ENCODE measurements around the gene UBALD1. TPM values are rescaled to one million over a fixed set of nuclear protein-coding genes. Genes with fewer than 3 reads are reported as not detected.

UBALD1 gene
- polyA plus RNA-seq, 3 donors, result 2.2 to 19.2 (median 2.8) TPM

DNA sequence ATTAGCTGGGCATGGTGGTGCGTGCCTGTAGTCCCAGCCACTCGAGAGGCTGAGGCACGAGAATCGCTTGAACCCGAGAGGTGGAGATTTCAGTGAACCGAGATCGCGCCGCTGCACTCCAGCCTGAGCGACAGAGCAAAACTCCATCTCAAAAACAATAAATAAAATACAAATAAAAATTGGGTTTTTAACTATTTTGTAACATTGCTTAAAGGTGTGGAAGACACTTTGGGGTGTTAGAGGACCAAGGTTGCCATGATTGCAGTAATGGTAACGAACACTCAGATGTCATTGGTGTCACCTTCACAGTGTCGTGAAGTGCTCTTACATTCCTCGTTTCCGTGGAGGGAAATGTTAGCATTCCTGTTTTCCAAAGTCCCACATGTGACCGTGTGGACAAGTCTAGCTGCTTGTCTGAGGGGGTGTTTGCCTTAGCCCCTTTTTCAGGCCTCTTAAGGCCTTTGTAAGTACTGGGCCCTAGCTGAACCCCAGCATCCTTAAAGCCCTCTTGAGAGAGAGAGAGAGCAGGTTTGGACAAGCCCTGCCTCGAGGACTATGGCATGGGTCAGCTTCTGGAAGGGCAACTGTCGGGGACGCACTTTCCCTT, 49.9 kb downstream of the UBALD1 start:
- no peaks in the 10 kb centered on the region for H3K36me3 Mint-ChIP-seq
- TF ChIP-seq, protein P1, sequence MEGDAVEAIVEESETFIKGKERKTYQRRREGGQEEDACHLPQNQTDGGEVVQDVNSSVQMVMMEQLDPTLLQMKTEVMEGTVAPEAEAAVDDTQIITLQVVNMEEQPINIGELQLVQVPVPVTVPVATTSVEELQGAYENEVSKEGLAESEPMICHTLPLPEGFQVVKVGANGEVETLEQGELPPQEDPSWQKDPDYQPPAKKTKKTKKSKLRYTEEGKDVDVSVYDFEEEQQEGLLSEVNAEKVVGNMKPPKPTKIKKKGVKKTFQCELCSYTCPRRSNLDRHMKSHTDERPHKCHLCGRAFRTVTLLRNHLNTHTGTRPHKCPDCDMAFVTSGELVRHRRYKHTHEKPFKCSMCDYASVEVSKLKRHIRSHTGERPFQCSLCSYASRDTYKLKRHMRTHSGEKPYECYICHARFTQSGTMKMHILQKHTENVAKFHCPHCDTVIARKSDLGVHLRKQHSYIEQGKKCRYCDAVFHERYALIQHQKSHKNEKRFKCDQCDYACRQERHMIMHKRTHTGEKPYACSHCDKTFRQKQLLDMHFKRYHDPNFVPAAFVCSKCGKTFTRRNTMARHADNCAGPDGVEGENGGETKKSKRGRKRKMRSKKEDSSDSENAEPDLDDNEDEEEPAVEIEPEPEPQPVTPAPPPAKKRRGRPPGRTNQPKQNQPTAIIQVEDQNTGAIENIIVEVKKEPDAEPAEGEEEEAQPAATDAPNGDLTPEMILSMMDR (IDR thresholded peaks at IDR 0.05), result no peak
- intact Hi-C loops (cut with micrococcal nuclease), result no loop called here
- H3K4me1 Mint-ChIP-seq, result peaks cover 3% of the 10 kb centered on the region
- H4K20me1 ChIP-seq (ENCODE audit: insufficient read depth, low read length), result no peaks in the 10 kb centered on the region
- peaks cover 7 to 8% (median 7%) of the 10 kb centered on the region in 3 donors for H3K27me3 Mint-ChIP-seq (ENCODE audit: low read depth in 3 of 3)
- no peaks in the 10 kb centered on the region for H3K79me2 ChIP-seq (ENCODE audit: insufficient read depth, low read length)
- no peak overlapping the region for H3K27ac Mint-ChIP-seq
- no peak overlapping the region for H3K4me2 ChIP-seq (replicated peaks; ENCODE audit: extremely low read depth, low read length, poor library complexity, severe bottlenecking)
- no peak overlapping the region for H3K4me3 Mint-ChIP-seq
- peaks cover 0 to 2% (median 0%) of the 10 kb centered on the region in 7 donors for H3K9me3 Mint-ChIP-seq
- no peak overlapping the region for H3K9ac ChIP-seq (ENCODE audit: insufficient read depth, low read length, poor library complexity, severe bottlenecking)
- no peaks in the 10 kb centered on the region for H3K27me3 ChIP-seq (ENCODE audit: control insufficient read depth in 2 of 2, insufficient read depth in 2 of 2, low read length in 2 of 2)
- WGBS (ENCODE audit: insufficient coverage), result 93% methylated on average over 7 of the region's 18 CpGs
- DNase-seq, result no peak
- no peaks in the 10 kb centered on the region for H3K9me3 ChIP-seq (replicated peaks in 1 of 2; ENCODE audit: control insufficient read depth in 1 of 2, insufficient read depth in 1 of 2, low read length in 2 of 2)
- H3K27ac ChIP-seq (ENCODE audit: low read depth in 1 of 2, low read length in 2 of 2), result no peak overlapping the region
- H3K4me3 ChIP-seq (replicated peaks in 1 of 3; ENCODE audit: low read depth in 2 of 3, low read length in 3 of 3), result no peak overlapping the region
- H3K4me1 ChIP-seq (ENCODE audit: control insufficient read depth in 1 of 2, insufficient read depth in 2 of 2, low read length in 2 of 2), result no peaks in the 10 kb centered on the region
- H3K36me3 ChIP-seq (replicated peaks in 1 of 2; ENCODE audit: control insufficient read depth in 1 of 2, insufficient read depth in 2 of 2, low read length in 2 of 2), result no peaks in the 10 kb centered on the region
- H2AFZ ChIP-seq (ENCODE audit: insufficient read depth, low read depth, low read length, poor library complexity, severe bottlenecking), result no peak overlapping the region

DNA sequence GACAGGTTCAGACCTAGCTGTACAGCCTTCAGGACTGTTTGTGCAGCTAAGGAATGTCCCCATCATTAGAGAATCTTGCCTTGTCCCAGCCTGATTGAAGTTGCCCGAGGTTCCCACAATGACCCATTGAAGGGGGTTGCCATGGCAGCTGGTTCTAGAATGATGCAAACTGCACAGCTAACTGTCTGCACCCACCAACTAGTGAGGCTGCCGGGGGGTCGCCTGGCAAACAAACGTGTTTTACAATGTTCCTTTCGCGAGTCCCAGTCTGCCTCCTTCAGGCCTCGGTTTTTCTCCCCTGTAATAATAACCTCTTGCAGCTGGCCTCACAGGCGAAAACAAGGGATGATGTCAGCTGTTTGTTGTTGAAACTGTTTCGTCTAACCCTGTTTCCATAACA, 53.1 kb downstream of the UBALD1 start:
- H3K4me1 ChIP-seq (ENCODE audit: control insufficient read depth in 1 of 2, insufficient read depth in 2 of 2, low read length in 2 of 2), result no peaks in the 10 kb centered on the region
- no peak overlapping the region for H3K4me3 ChIP-seq (replicated peaks in 1 of 3; ENCODE audit: low read depth in 2 of 3, low read length in 3 of 3)
- Mint-ChIP-seq H3K9me3 (peaks cover 0 to 2% (median 0%) of the 10 kb centered on the region in 7 donors), H3K27me3 (ENCODE audit: low read depth in 3 of 3) (peaks cover 5 to 16% (median 8%) of the 10 kb centered on the region in 3 donors), H3K36me3 (no peaks in the 10 kb centered on the region), H3K27ac (no peak overlapping the region), H3K4me1 (peaks cover 3% of the 10 kb centered on the region), H3K4me3 (no peak overlapping the region)
- intact Hi-C loops (cut with micrococcal nuclease), result no loop called here
- H2AFZ ChIP-seq (ENCODE audit: insufficient read depth, low read depth, low read length, poor library complexity, severe bottlenecking), result no peak overlapping the region
- no peaks in the 10 kb centered on the region for H3K36me3 ChIP-seq (replicated peaks in 1 of 2; ENCODE audit: control insufficient read depth in 1 of 2, insufficient read depth in 2 of 2, low read length in 2 of 2)
- H3K9me3 ChIP-seq (replicated peaks in 1 of 2; ENCODE audit: control insufficient read depth in 1 of 2, insufficient read depth in 1 of 2, low read length in 2 of 2), result no peaks in the 10 kb centered on the region
- H4K20me1 ChIP-seq (ENCODE audit: insufficient read depth, low read length), result no peaks in the 10 kb centered on the region
- no peaks in the 10 kb centered on the region for H3K79me2 ChIP-seq (ENCODE audit: insufficient read depth, low read length)
- DNase-seq, result no peak
- no peak overlapping the region for H3K27ac ChIP-seq (ENCODE audit: low read depth in 1 of 2, low read length in 2 of 2)
- TF ChIP-seq, protein P1 (IDR thresholded peaks at IDR 0.05), result no peak
- whole genome bisulfite sequencing (ENCODE audit: insufficient coverage), result 95% methylated on average over 4 of the region's 9 CpGs
- H3K27me3 ChIP-seq (ENCODE audit: control insufficient read depth in 2 of 2, insufficient read depth in 2 of 2, low read length in 2 of 2), result no peaks in the 10 kb centered on the region
- H3K4me2 ChIP-seq (replicated peaks; ENCODE audit: extremely low read depth, low read length, poor library complexity, severe bottlenecking), result no peak overlapping the region
- no peak overlapping the region for H3K9ac ChIP-seq (ENCODE audit: insufficient read depth, low read length, poor library complexity, severe bottlenecking)

Small RNA genes lying within 50 kb of the gene (small RNA-seq; reads per million reads assigned to genes)
- not detected for gene RN7SL850P (ENCODE audit: insufficient read length, low read depth)

Other genes with a start within 250 kb of the UBALD1 start
- under 1 TPM in 1 of 3 donors, not detected in 2; 0.03 TPM for gene VASN, start 243.0 kb downstream of the UBALD1 start, polyA plus RNA-seq
- 100 to 1,000 TPM in 1 of 3 donors, 10 to 100 TPM in 2; 44.7 to 181 (median 68.4) TPM for gene CORO7, start 198.3 kb downstream of the UBALD1 start, polyA plus RNA-seq
- gene DNAJA3, start 189.0 kb downstream of the UBALD1 start, polyA plus RNA-seq, result 10 to 100 TPM; 17.1 to 27.9 (median 19.5) TPM
- 10 to 100 TPM; 39.2 to 57.0 (median 49.4) TPM for gene NMRAL1, start 140.3 kb downstream of the UBALD1 start, polyA plus RNA-seq
- gene HMOX2, start 138.5 kb downstream of the UBALD1 start, polyA plus RNA-seq, result 10 to 100 TPM; 21.7 to 33.2 (median 25.0) TPM
- gene CDIP1, start 76.1 kb downstream of the UBALD1 start, polyA plus RNA-seq, result 10 to 100 TPM in 2 of 3 donors, 1 to 10 TPM in 1; 8.6 to 11.2 (median 10.8) TPM
- under 1 TPM in 1 of 3 donors, not detected in 2; 0.13 TPM for gene C16orf96, start 58.5 kb downstream of the UBALD1 start, polyA plus RNA-seq
- gene MGRN1, start 9.9 kb upstream of the UBALD1 start, polyA plus RNA-seq, result 10 to 100 TPM in 1 of 3 donors, 1 to 10 TPM in 2; 3.7 to 48.2 (median 4.7) TPM
- gene NUDT16L1, start 78.7 kb upstream of the UBALD1 start, polyA plus RNA-seq, result 10 to 100 TPM; 40.0 to 62.7 (median 41.1) TPM
- 10 to 100 TPM in 1 of 3 donors, under 1 TPM in 2; 0.59 to 13.7 (median 0.95) TPM for gene ANKS3, start 119.4 kb upstream of the UBALD1 start, polyA plus RNA-seq
- under 1 TPM in 2 of 3 donors, not detected in 1; 0.04 to 0.36 TPM for gene DNAAF8, start 119.6 kb upstream of the UBALD1 start, polyA plus RNA-seq
- gene ZNF500, start 152.3 kb upstream of the UBALD1 start, polyA plus RNA-seq, result 1 to 10 TPM; 2.4 to 5.6 (median 5.2) TPM
- not detected for gene SEPTIN12, start 173.5 kb upstream of the UBALD1 start, polyA plus RNA-seq
- gene SMIM22, start 180.5 kb upstream of the UBALD1 start, polyA plus RNA-seq, result not detected
- gene ROGDI, start 187.7 kb upstream of the UBALD1 start, polyA plus RNA-seq, result 100 to 1,000 TPM in 1 of 3 donors, 10 to 100 TPM in 2; 40.9 to 126 (median 54.4) TPM
- 10 to 100 TPM; 34.2 to 41.9 (median 39.3) TPM for gene GLYR1, start 232.4 kb upstream of the UBALD1 start, polyA plus RNA-seq
- 10 to 100 TPM in 1 of 3 donors, 1 to 10 TPM in 2; 5.3 to 24.5 (median 7.3) TPM for gene UBN1, start 232.6 kb upstream of the UBALD1 start, polyA plus RNA-seq

Data from CD14-positive monocyte (primary cell).